SIG-M5 treated with dmso at 0.1 percent for 504 hours (cell line): Measurements from ENCODE around the gene ERCC6L.

Experiments used
- DNase-seq: peaks from one replicate; lab custom pipeline; 2025; ENCODE audit not compliant: unreplicated experiment; lab: John Stamatoyannopoulos, UW

The ERCC6L gene

GRCh38 chrX:72238721-72239475 lies at the start of gene ERCC6L:
Gene ERCC6L, minus strand, starts transcription at chrX:72239027. Its CDS starts 116 bp downstream, at chrX:72238911.
- DNase-seq, result peak; percentile 61

GRCh38 chrX:72282302-72282701 lies 43.5 kb upstream of the ERCC6L start:
- DNase-seq, result no peak

GRCh38 chrX:72280321-72280845 lies 41.6 kb upstream of the ERCC6L start:
- no peak for DNase-seq

GRCh38 chrX:72276478-72276953 lies 37.7 kb upstream of the ERCC6L start:
- DNase-seq, result no peak

GRCh38 chrX:72274526-72274925 lies 35.7 kb upstream of the ERCC6L start:
- no peak for DNase-seq

- no peak for DNase-seq
These were observed 34.9 kb upstream of the ERCC6L start for GRCh38 chrX:72273718-72274117.

- no peak for DNase-seq
These were observed 34.0 kb upstream of the ERCC6L start for GRCh38 chrX:72272868-72273267.

GRCh38 chrX:72271812-72272211 lies 33.0 kb upstream of the ERCC6L start:
- DNase-seq, result no peak

- DNase-seq, result no peak
These were observed 32.4 kb upstream of the ERCC6L start for GRCh38 chrX:72271091-72271788.

- no peak for DNase-seq
These were observed 31.6 kb upstream of the ERCC6L start for GRCh38 chrX:72270316-72270866.

GRCh38 chrX:72269671-72270251 lies 30.9 kb upstream of the ERCC6L start:
- no peak for DNase-seq

GRCh38 chrX:72268597-72269365 lies 30.0 kb upstream of the ERCC6L start:
- DNase-seq, result no peak

- no peak for DNase-seq
These were observed 26.4 kb upstream of the ERCC6L start for GRCh38 chrX:72265263-72265662.

- no peak for DNase-seq
These were observed 23.2 kb upstream of the ERCC6L start for GRCh38 chrX:72262077-72262476.

GRCh38 chrX:72260448-72260847 lies 21.6 kb upstream of the ERCC6L start:
- no peak for DNase-seq

- no peak for DNase-seq
These were observed 19.3 kb upstream of the ERCC6L start for GRCh38 chrX:72258174-72258573.

- no peak for DNase-seq
These were observed 17.0 kb upstream of the ERCC6L start for GRCh38 chrX:72255864-72256263.

GRCh38 chrX:72255445-72255844 lies 16.6 kb upstream of the ERCC6L start:
- no peak for DNase-seq

GRCh38 chrX:72254816-72255215 lies 16.0 kb upstream of the ERCC6L start:
- no peak for DNase-seq

GRCh38 chrX:72253686-72254085 lies 14.9 kb upstream of the ERCC6L start:
- DNase-seq, result no peak
